ENCODE measurements around the gene ARHGEF38.
A peak's percentile ranks its signal among the peaks of the same experiment; 100 is the strongest.

The ARHGEF38 gene

DNA sequence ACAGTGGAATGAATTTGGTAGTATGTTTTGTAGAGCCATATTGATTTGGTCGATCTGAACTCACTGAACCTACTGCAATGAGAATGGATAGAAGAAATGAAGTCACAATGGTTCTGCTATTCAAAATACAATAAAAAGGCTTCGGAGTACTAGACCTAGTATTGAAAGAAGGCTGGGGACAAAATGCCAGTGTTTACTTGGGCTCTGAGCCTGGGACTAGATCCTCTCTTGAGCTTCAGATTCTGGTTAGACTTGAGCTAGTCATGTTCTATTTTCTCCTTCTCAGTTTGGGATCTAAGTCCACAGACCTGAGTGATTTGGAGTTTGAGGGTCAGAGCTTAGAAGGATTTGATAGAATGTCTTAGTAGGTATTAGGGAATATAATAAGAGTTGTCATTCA lies 146.2 kb downstream of the ARHGEF38 start:
- Histone ChIP-seq H3F3A (ENCODE audit: low read depth) (no peaks in the 10 kb centered on the region), H3K4me1 (ENCODE audit: insufficient read depth, low read length, poor library complexity, severe bottlenecking) (peaks cover 4% of the 10 kb centered on the region)

DNA sequence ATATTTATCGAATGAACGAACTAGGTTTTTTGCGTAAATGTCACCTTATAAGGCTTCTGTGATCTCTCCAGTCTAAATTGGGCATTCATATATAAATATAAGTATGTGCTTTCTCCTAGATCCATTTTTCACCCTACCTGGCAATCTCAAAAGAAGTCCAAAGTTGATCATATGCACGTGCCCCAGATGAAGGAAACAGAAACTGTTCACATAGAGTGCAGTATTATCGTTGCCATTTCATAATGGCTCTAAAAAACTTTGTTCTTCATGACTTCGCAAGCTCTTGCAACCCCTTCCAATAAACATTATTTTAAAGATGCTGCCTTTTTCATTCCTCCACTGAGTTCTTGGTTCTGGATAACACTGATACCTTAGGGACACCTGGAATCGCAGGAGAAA lies 155.4 kb downstream of the ARHGEF38 start:
- Histone ChIP-seq H3K4me2 (ENCODE audit: low read depth, low read length, poor library complexity, severe bottlenecking) (peak overlapping the region; percentile 85), H3K9me2 (replicated peaks; ENCODE audit: low read depth, low read length) (no peaks in the 10 kb centered on the region), H3F3A (ENCODE audit: low read depth) (no peaks in the 10 kb centered on the region), H3K4me1 (ENCODE audit: insufficient read depth, low read length, poor library complexity, severe bottlenecking) (peaks cover 42% of the 10 kb centered on the region), H3K79me2 (ENCODE audit: insufficient read depth, low read length) (peaks cover 78% of the 10 kb centered on the region), H3K9ac (ENCODE audit: low read depth, low read length, poor library complexity, severe bottlenecking) (peak overlapping the region; percentile 85), H4K20me1 (ENCODE audit: insufficient read depth, low read length, poor library complexity, severe bottlenecking) (peaks cover 11% of the 10 kb centered on the region), H3K4me3 (ENCODE audit: low read length, poor library complexity, severe bottlenecking) (peak overlapping the region; percentile 97), H3K27me3 (ENCODE audit: insufficient read depth, low read length, poor library complexity, severe bottlenecking) (no peaks in the 10 kb centered on the region), H3K36me3 (ENCODE audit: insufficient read depth, low read length) (no peaks in the 10 kb centered on the region), H2AFZ (ENCODE audit: low read length) (peak overlapping the region; percentile 99), H3K9me3 (ENCODE audit: insufficient read depth, low read depth, low read length) (no peaks in the 10 kb centered on the region)
- TF ChIP-seq EZH2phosphoT487 (IDR thresholded peaks at IDR 0.05; ENCODE audit: borderline replicate concordance) = no peak
- TF ChIP-seq, protein P1, sequence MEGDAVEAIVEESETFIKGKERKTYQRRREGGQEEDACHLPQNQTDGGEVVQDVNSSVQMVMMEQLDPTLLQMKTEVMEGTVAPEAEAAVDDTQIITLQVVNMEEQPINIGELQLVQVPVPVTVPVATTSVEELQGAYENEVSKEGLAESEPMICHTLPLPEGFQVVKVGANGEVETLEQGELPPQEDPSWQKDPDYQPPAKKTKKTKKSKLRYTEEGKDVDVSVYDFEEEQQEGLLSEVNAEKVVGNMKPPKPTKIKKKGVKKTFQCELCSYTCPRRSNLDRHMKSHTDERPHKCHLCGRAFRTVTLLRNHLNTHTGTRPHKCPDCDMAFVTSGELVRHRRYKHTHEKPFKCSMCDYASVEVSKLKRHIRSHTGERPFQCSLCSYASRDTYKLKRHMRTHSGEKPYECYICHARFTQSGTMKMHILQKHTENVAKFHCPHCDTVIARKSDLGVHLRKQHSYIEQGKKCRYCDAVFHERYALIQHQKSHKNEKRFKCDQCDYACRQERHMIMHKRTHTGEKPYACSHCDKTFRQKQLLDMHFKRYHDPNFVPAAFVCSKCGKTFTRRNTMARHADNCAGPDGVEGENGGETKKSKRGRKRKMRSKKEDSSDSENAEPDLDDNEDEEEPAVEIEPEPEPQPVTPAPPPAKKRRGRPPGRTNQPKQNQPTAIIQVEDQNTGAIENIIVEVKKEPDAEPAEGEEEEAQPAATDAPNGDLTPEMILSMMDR (conservative IDR thresholded peaks at IDR 0.05; ENCODE audit: low read length) = no peak

More for the DNA sequence above, 146.2 kb downstream of the ARHGEF38 start:
- no peaks in the 10 kb centered on the region for H3K9me2 ChIP-seq (replicated peaks; ENCODE audit: low read depth, low read length)
- no peak overlapping the region for H2AFZ ChIP-seq (ENCODE audit: low read length)
- H3K9me3 ChIP-seq (ENCODE audit: insufficient read depth, low read depth, low read length) = no peaks in the 10 kb centered on the region
- no peaks in the 10 kb centered on the region for H3K27me3 ChIP-seq (ENCODE audit: insufficient read depth, low read length, poor library complexity, severe bottlenecking)
- H3K79me2 ChIP-seq (ENCODE audit: insufficient read depth, low read length) = no peaks in the 10 kb centered on the region
- H3K9ac ChIP-seq (ENCODE audit: low read depth, low read length, poor library complexity, severe bottlenecking) = no peak overlapping the region
- no peaks in the 10 kb centered on the region for H4K20me1 ChIP-seq (ENCODE audit: insufficient read depth, low read length, poor library complexity, severe bottlenecking)
- no peak overlapping the region for H3K4me2 ChIP-seq (ENCODE audit: low read depth, low read length, poor library complexity, severe bottlenecking)
- H3K4me3 ChIP-seq (ENCODE audit: low read length, poor library complexity, severe bottlenecking) = no peak overlapping the region
- peaks cover 22% of the 10 kb centered on the region for H3K36me3 ChIP-seq (ENCODE audit: insufficient read depth, low read length)
- TF ChIP-seq, protein P1 (conservative IDR thresholded peaks at IDR 0.05; ENCODE audit: low read length) = no peak
- TF ChIP-seq EZH2phosphoT487 (IDR thresholded peaks at IDR 0.05; ENCODE audit: borderline replicate concordance) = no peak

DNA sequence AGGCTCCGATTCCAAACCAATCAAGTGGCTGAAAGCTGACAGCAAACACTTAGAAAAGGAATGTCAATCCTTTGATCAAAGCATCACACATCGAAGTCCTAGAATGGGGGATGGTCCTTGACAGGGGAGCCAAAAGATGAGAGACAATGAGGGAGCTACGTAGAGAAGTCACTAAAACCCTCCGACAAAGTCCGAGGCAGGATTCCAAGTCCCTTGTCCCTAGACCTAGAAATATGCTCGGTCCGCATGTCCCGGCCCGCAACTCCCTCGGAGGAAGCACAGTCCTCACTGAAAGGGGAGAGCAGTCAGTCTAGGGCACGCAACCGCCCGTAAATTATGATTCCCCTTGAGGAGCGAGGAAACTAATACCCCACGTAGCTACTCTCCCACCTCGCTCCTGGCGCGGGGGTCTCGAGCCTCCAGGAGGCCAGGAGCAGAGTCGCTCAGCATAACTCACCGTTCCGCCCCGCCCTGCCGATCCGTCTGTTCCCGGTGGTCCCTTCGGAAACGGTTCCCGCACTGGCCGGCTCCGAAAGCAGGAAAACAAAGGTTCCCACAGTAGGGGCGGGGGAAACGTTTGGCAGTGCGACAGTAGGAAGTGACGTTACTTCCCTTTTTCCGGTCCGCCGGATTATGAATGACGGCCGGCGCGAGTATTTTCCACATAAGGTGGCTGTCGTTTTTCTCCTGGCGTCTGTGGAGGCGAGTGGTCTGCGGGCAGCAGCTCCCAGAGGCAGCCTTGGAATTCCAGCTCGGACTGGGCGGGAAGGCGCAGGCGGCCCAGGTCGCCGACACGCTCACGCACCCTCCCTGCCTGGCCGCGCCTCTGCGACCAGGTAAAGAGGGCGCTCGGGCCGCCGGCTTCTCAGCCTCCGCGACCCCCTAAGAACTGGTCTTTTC lies 156.0 kb downstream of the ARHGEF38 start, which contains the start of the genes GSTCD and INTS12:
Gene GSTCD, plus strand, starts transcription at position 604 of the 900 bp plus-strand sequence. CDS start 8,830 bp downstream, outside the sequence.
Gene INTS12, minus strand, starts transcription at position 509 of the 900 bp plus-strand sequence. CDS start 8,684 bp downstream, outside the sequence.
- TF ChIP-seq, protein P1 (conservative IDR thresholded peaks at IDR 0.05; ENCODE audit: low read length) = no peak
- TF ChIP-seq EZH2phosphoT487 (IDR thresholded peaks at IDR 0.05; ENCODE audit: borderline replicate concordance) = no peak
- Histone ChIP-seq H3K9me3 (ENCODE audit: insufficient read depth, low read depth, low read length) (no peaks in the 10 kb centered on the region), H4K20me1 (ENCODE audit: insufficient read depth, low read length, poor library complexity, severe bottlenecking) (peaks cover 11% of the 10 kb centered on the region), H3K36me3 (ENCODE audit: insufficient read depth, low read length) (no peaks in the 10 kb centered on the region), H3F3A (ENCODE audit: low read depth) (no peaks in the 10 kb centered on the region), H3K4me1 (ENCODE audit: insufficient read depth, low read length, poor library complexity, severe bottlenecking) (peaks cover 47% of the 10 kb centered on the region), H3K27me3 (ENCODE audit: insufficient read depth, low read length, poor library complexity, severe bottlenecking) (no peaks in the 10 kb centered on the region), H3K4me3 (ENCODE audit: low read length, poor library complexity, severe bottlenecking) (peak within 1 kb of the TSS; percentile 97), H2AFZ (ENCODE audit: low read length) (peak within 1 kb of the TSS; percentile 99), H3K9ac (ENCODE audit: low read depth, low read length, poor library complexity, severe bottlenecking) (peak within 1 kb of the TSS; percentile 85), H3K79me2 (ENCODE audit: insufficient read depth, low read length) (peaks cover 78% of the 10 kb centered on the region), H3K9me2 (replicated peaks; ENCODE audit: low read depth, low read length) (no peaks in the 10 kb centered on the region), H3K4me2 (ENCODE audit: low read depth, low read length, poor library complexity, severe bottlenecking) (peak within 1 kb of the TSS; percentile 94)

Measured in Loucy (cell line).